Lower leg skin (tissue), 4 donors: ENCODE results near the gene VPS13A. TPM values are rescaled to one million over a fixed set of nuclear protein-coding genes. Genes with fewer than 3 reads are reported as not detected.

ENCODE experiments used
- DNase-seq, 2 donors: peaks; one replicate each; pipeline ENCODE4 v3.0.0-alpha.2; 2019; ENCODE audit warnings: low spot score in 2 of 2
- H3K4me3 ChIP-seq: fragments of 200-600 bp; sonication (generic); 2 replicates; pipeline ENCODE4 v1.5.1; 2017; ENCODE audit warnings: mild to moderate bottlenecking, low read depth; ENCODE audit not compliant: poor library complexity, severe bottlenecking
- CTCF ChIP-seq, 3 donors: fragments of 450-650 bp; IDR thresholded peaks; one replicate each; pipeline ENCODE4 v1.5.1; 2016; ENCODE audit warnings: antibody characterized with exemption in 3 of 3, mild to moderate bottlenecking in 3 of 3, moderate library complexity in 2 of 3
- POLR2A ChIP-seq, 2 donors: fragments of 450-650 bp; IDR thresholded peaks; one replicate each; pipeline ENCODE4 v1.6.1; 2016 to 2017; ENCODE audit warnings: antibody characterized with exemption in 2 of 2, mild to moderate bottlenecking in 1 of 2, moderate library complexity in 1 of 2
- WGBS, 2 donors: methylation state at CpG; one replicate each; pipeline ENCODE4 v1.1.5; 2018; 5-methylcytosine and 5-hydroxymethylcytosine counted together
- intact Hi-C: fragments of 100-400 bp; cut with DNase I; formaldehyde crosslinking; loops from one replicate; pipeline ENCODE4 v1.15.0; 2023; ENCODE audit warnings: low total_unique reads
- total RNA-seq, 4 donors: library from RNA; depleted of rRNA; stranded (reverse); fragments of >200 nt; gene quantifications; one replicate each; pipeline ENCODE4 v1.1.0, GENCODE V29; 2016

VPS13A gene
- total RNA-seq, 4 donors from 2014 or later, result 27.0 to 48.1 (median 32.5) TPM

- intact Hi-C loops, result no loop called here
- TF ChIP-seq CTCF (IDR thresholded peaks at IDR 0.05), result no peak
- no peak for TF ChIP-seq POLR2A (IDR thresholded peaks at IDR 0.05)
- DNase-seq, result no peak
- no peak overlapping the region for H3K4me3 ChIP-seq
- WGBS, 2 donors, result 69 to 81% methylated on average over 4 of the region's 4 CpGs
Observed at GRCh38 chr9:77162366-77162765, 15.0 kb upstream of the VPS13A start.

GRCh38 chr9:77163884-77164283 lies 13.4 kb upstream of the VPS13A start:
- 19 to 22% methylated on average over 4 of the region's 4 CpGs for WGBS, 2 donors
- no peak for DNase-seq
- no peak for TF ChIP-seq POLR2A (IDR thresholded peaks at IDR 0.05)
- intact Hi-C loops, result no loop called here
- H3K4me3 ChIP-seq, result no peak overlapping the region

- no peak for TF ChIP-seq POLR2A (IDR thresholded peaks at IDR 0.05)
- no peak for TF ChIP-seq CTCF (IDR thresholded peaks at IDR 0.05)
- WGBS, 2 donors, result 76 to 83% methylated on average over 4 of the region's 4 CpGs
- intact Hi-C loops, result no loop called here
- no peak overlapping the region for H3K4me3 ChIP-seq
- no peak for DNase-seq
Observed at GRCh38 chr9:77166193-77166592, 11.1 kb upstream of the VPS13A start.

GRCh38 chr9:77170991-77171699 lies 6.2 kb upstream of the VPS13A start:
- H3K4me3 ChIP-seq, result no peak overlapping the region
- TF ChIP-seq CTCF (IDR thresholded peaks at IDR 0.05), result no peak
- no peak for TF ChIP-seq POLR2A (IDR thresholded peaks at IDR 0.05)
- intact Hi-C loops, result no loop called here
- DNase-seq, result no peak
- 87 to 98% methylated on average over 2 of the region's 2 CpGs for WGBS, 2 donors

- no peak overlapping the region for H3K4me3 ChIP-seq
- no peak for DNase-seq
- TF ChIP-seq CTCF (IDR thresholded peaks at IDR 0.05) (no peak), POLR2A (IDR thresholded peaks at IDR 0.05) (no peak)
- WGBS, 2 donors, result 47 to 57% methylated on average over 2 of the region's 2 CpGs
- intact Hi-C loops, result loop anchor here (5.0 kb wide), 1 partner anchor 862 kb away; no protein-coding TSS in a partner anchor
Observed at GRCh38 chr9:77175151-77175550, 2.2 kb upstream of the VPS13A start.

- WGBS, 2 donors, result 53 to 59% methylated on average over 4 of the region's 4 CpGs
- intact Hi-C loops, result loop anchor here (5.0 kb wide), 1 partner anchor 861 kb away; no protein-coding TSS in a partner anchor
Observed at GRCh38 chr9:77176106-77176505, 1.2 kb upstream of the VPS13A start.

More at GRCh38 chr9:77176106-77176505, 1.2 kb upstream of the VPS13A start:
- DNase-seq, result no peak
- no peak overlapping the region for H3K4me3 ChIP-seq
- no peak for TF ChIP-seq CTCF (IDR thresholded peaks at IDR 0.05)
- TF ChIP-seq POLR2A (IDR thresholded peaks at IDR 0.05), result no peak
